ENCODE measurements around the gene OPRD1. TPM values are rescaled to one million over a fixed set of nuclear protein-coding genes. Genes with fewer than 3 reads are reported as not detected.

Gene OPRD1
- total RNA-seq, 1 experiment from 2014 or later = 0.97 TPM

DNA sequence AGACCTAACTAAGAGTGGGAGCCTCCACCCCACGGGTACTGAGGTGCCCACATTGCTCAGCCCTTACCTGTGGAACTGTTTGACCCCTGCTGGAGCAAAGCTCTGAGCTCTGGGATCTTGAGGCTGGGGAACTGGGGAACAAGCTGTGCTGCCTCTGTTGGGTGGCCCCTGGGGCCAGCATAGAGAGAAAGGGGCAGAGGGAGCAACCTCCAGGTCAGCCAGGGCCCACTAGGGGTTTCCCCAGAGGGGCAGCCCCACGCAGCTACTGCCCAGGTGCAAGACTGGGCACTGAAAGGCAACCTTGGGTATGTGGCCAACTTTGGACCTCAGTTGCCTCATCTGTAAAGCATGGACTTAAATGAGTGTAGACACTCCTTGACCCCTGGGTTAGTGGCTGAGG, 78.9 kb downstream of the OPRD1 start:
- peaks cover 21% of the 10 kb centered on the region for H3K36me3 ChIP-seq (ENCODE audit: insufficient read depth, low read length, poor library complexity, severe bottlenecking)
- no peaks in the 10 kb centered on the region for H3K9me3 ChIP-seq (ENCODE audit: low read depth, low read length, poor library complexity, severe bottlenecking)
- no TSS peak for BruUV-seq (replicated peaks)
- intact Hi-C loops (cut with micrococcal nuclease; ENCODE audit: unreplicated experiment) = no loop called here
- no peaks in the 10 kb centered on the region for H3K27me3 ChIP-seq (replicated peaks; ENCODE audit: insufficient read depth, low read depth, low read length, poor library complexity)
- TF ChIP-seq EZH2 (IDR thresholded peaks at IDR 0.05; ENCODE audit: borderline replicate concordance, low read depth, low read length, poor library complexity, severe bottlenecking) (no peak), CTCF (conservative IDR thresholded peaks at IDR 0.05; ENCODE audit: low read depth, low read length) (no peak)
- ChIA-PET CTCF (no interaction called here), POLR2A (ENCODE audit: low non-redundant PET) (interaction anchor here (1.0 kb wide), 1 partner anchor 615 kb away, joined by 7 read pairs; no protein-coding TSS in a partner anchor)
- no peak overlapping the region for H3K4me3 ChIP-seq (ENCODE audit: low read depth, low read length, poor library complexity, severe bottlenecking)
- H3K4me1 ChIP-seq (ENCODE audit: insufficient read depth, low read length, poor library complexity, severe bottlenecking) = peaks cover 54% of the 10 kb centered on the region
- H3K27ac ChIP-seq (ENCODE audit: low read depth, low read length, poor library complexity, severe bottlenecking) = peak overlapping the region; percentile 44
- DNase-seq (ENCODE audit: low spot score) = no peak

GRCh38 chr1:28891256-28891655, 79.3 kb downstream of the OPRD1 start:
- Histone ChIP-seq H3K4me1 (ENCODE audit: insufficient read depth, low read length, poor library complexity, severe bottlenecking) (peaks cover 54% of the 10 kb centered on the region), H3K27me3 (replicated peaks; ENCODE audit: insufficient read depth, low read depth, low read length, poor library complexity) (no peaks in the 10 kb centered on the region), H3K4me3 (ENCODE audit: low read depth, low read length, poor library complexity, severe bottlenecking) (no peak overlapping the region), H3K9me3 (ENCODE audit: low read depth, low read length, poor library complexity, severe bottlenecking) (no peaks in the 10 kb centered on the region), H3K36me3 (ENCODE audit: insufficient read depth, low read length, poor library complexity, severe bottlenecking) (peaks cover 23% of the 10 kb centered on the region), H3K27ac (ENCODE audit: low read depth, low read length, poor library complexity, severe bottlenecking) (peak overlapping the region; percentile 44)
- ChIA-PET CTCF (no interaction called here), POLR2A (ENCODE audit: low non-redundant PET) (interaction anchor here (1.0 kb wide), 1 partner anchor 615 kb away, joined by 7 read pairs; no protein-coding TSS in a partner anchor)
- intact Hi-C loops (cut with micrococcal nuclease; ENCODE audit: unreplicated experiment) = no loop called here
- no TSS peak for BruUV-seq (replicated peaks)
- TF ChIP-seq CTCF (conservative IDR thresholded peaks at IDR 0.05; ENCODE audit: low read depth, low read length) = no peak
- no peak for DNase-seq (ENCODE audit: low spot score)

DNA sequence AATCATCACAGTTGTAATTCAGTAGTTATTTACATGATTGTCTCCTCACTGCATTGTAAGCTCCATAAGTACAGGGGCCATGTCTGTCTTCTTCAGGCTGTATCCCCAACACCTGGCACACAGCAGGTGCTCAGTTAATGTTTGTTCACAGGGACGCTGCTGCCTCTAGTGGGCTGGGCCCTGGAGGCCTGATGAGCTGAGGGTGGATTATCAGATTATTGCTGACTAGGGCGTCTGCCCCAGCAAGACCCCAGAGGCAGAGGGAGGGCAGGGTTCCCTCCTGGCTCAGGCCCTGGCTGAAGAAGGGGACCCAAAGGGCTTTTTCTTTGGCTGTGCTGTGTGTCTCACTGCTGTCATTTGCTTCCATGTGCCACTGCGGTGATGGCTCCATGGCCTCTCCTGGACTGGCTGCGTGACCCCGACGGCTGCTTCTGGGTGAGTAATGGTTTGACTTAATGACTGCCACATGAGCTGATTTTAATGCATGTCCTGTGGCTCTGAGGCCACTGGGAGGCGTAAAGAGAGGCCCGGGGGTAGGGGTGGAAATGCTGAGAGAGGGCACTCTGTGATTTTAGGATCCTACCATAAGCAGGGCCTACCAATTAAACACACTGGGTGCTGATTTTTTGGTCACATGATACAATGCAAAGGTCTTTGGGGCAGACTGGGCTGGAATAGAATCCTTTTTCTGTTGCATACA, 81.6 kb downstream of the OPRD1 start:
- no TSS peak for BruUV-seq (replicated peaks)
- no peaks in the 10 kb centered on the region for H3K27me3 ChIP-seq (replicated peaks; ENCODE audit: insufficient read depth, low read depth, low read length, poor library complexity)
- H3K27ac ChIP-seq (ENCODE audit: low read depth, low read length, poor library complexity, severe bottlenecking) = peak overlapping the region; percentile 64
- H3K4me1 ChIP-seq (ENCODE audit: insufficient read depth, low read length, poor library complexity, severe bottlenecking) = peaks cover 63% of the 10 kb centered on the region
- TF ChIP-seq EZH2 (IDR thresholded peaks at IDR 0.05; ENCODE audit: borderline replicate concordance, low read depth, low read length, poor library complexity, severe bottlenecking) (no peak), CTCF (conservative IDR thresholded peaks at IDR 0.05; ENCODE audit: low read depth, low read length) (peak; percentile 61)
- no peak overlapping the region for H3K4me3 ChIP-seq (ENCODE audit: low read depth, low read length, poor library complexity, severe bottlenecking)
- no peaks in the 10 kb centered on the region for H3K9me3 ChIP-seq (ENCODE audit: low read depth, low read length, poor library complexity, severe bottlenecking)
- H3K36me3 ChIP-seq (ENCODE audit: insufficient read depth, low read length, poor library complexity, severe bottlenecking) = peaks cover 23% of the 10 kb centered on the region
- POLR2A ChIA-PET (ENCODE audit: low non-redundant PET) = no interaction called here
- CTCF ChIA-PET = interaction anchor here (0.6 to 2.4 kb wide), 6 partner anchors 9 to 301 kb away, joined by 4 to 12 read pairs (median 6); no protein-coding TSS in a partner anchor
- intact Hi-C loops (cut with micrococcal nuclease; ENCODE audit: unreplicated experiment) = no loop called here
- DNase-seq (ENCODE audit: low spot score) = peak; percentile 80

Data from A673 (cell line).